WTC11 (cell line): ENCODE data around the gene CACNA2D4.

ENCODE experiments used
- AFF4 ChIP-seq: sonication (generic); formaldehyde crosslinking; IDR thresholded peaks from 2 replicates; pipeline ENCODE4 v1.8.1; 2023; ENCODE audit warnings: mild to moderate bottlenecking, missing genetic modification reagents, borderline replicate concordance
- ARID4B ChIP-seq: sonication (generic); formaldehyde crosslinking; IDR thresholded peaks from 2 replicates; pipeline ENCODE4 v1.8.0; 2023; ENCODE audit warnings: missing genetic modification reagents, mild to moderate bottlenecking, borderline replicate concordance
- CREB1 ChIP-seq: sonication (generic); formaldehyde crosslinking; IDR thresholded peaks from 2 replicates; pipeline ENCODE4 v1.8.0; 2023; ENCODE audit warnings: mild to moderate bottlenecking, missing genetic modification reagents
- CTCF ChIP-seq: fragments of 200-600 bp; IDR thresholded peaks from 2 replicates; pipeline ENCODE4 v1.8.0; 2022; ENCODE audit warnings: antibody characterized with exemption
- TF ChIP-seq, protein P1 (sequence below): fragments of 250-450 bp; sonication (Bioruptor Pico); IDR thresholded peaks from 2 replicates; pipeline ENCODE4 v2.1.2; 2022; ENCODE audit warnings: mild to moderate bottlenecking, moderate library complexity

GRCh38 chr12:1870998-1871917 lies 47.2 kb downstream of the CACNA2D4 start:
- no peak for TF ChIP-seq CTCF
- no peak for TF ChIP-seq AFF4
- TF ChIP-seq, protein P1, sequence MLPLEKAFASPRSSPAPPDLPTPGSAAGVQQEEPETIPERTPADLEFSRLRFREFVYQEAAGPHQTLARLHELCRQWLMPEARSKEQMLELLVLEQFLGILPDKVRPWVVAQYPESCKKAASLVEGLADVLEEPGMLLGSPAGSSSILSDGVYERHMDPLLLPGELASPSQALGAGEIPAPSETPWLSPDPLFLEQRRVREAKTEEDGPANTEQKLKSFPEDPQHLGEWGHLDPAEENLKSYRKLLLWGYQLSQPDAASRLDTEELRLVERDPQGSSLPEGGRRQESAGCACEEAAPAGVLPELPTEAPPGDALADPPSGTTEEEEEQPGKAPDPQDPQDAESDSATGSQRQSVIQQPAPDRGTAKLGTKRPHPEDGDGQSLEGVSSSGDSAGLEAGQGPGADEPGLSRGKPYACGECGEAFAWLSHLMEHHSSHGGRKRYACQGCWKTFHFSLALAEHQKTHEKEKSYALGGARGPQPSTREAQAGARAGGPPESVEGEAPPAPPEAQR (CRISPR knock-in tag) = no peak
- TF ChIP-seq ARID4B (CRISPR knock-in tag) = no peak
- no peak for TF ChIP-seq CREB1 (CRISPR knock-in tag)
